Measurements from ENCODE around the gene ARHGAP1. TPM values are rescaled to one million over a fixed set of nuclear protein-coding genes. Genes with fewer than 3 reads are reported as not detected.
A peak's percentile ranks its signal among the peaks of the same experiment; 100 is the strongest.

ARHGAP1 gene
- total RNA-seq, 1 experiment from 2014 or later: 43.5 TPM

GRCh38 chr11:46675949-46676348, 24.5 kb downstream of the ARHGAP1 start:
- DNase-seq (ENCODE audit: low read depth, low spot score): no peak
- no peak for ATAC-seq
- peaks cover 8% of the 10 kb centered on the region for H3K4me1 ChIP-seq (ENCODE audit: control insufficient read depth, insufficient read depth, low read length)
- TF ChIP-seq POLR2AphosphoS5 (IDR thresholded peaks at IDR 0.05; ENCODE audit: low read depth, low read length) (no peak), SIN3A (IDR thresholded peaks at IDR 0.05; ENCODE audit: borderline replicate concordance, insufficient read depth, low read depth, low read length) (no peak), TCF7L2 (IDR thresholded peaks at IDR 0.05; ENCODE audit: low read depth, low read length) (no peak), CTCF (IDR thresholded peaks at IDR 0.05) (no peak)
- TF ChIP-seq, protein P1, sequence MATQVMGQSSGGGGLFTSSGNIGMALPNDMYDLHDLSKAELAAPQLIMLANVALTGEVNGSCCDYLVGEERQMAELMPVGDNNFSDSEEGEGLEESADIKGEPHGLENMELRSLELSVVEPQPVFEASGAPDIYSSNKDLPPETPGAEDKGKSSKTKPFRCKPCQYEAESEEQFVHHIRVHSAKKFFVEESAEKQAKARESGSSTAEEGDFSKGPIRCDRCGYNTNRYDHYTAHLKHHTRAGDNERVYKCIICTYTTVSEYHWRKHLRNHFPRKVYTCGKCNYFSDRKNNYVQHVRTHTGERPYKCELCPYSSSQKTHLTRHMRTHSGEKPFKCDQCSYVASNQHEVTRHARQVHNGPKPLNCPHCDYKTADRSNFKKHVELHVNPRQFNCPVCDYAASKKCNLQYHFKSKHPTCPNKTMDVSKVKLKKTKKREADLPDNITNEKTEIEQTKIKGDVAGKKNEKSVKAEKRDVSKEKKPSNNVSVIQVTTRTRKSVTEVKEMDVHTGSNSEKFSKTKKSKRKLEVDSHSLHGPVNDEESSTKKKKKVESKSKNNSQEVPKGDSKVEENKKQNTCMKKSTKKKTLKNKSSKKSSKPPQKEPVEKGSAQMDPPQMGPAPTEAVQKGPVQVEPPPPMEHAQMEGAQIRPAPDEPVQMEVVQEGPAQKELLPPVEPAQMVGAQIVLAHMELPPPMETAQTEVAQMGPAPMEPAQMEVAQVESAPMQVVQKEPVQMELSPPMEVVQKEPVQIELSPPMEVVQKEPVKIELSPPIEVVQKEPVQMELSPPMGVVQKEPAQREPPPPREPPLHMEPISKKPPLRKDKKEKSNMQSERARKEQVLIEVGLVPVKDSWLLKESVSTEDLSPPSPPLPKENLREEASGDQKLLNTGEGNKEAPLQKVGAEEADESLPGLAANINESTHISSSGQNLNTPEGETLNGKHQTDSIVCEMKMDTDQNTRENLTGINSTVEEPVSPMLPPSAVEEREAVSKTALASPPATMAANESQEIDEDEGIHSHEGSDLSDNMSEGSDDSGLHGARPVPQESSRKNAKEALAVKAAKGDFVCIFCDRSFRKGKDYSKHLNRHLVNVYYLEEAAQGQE (IDR thresholded peaks at IDR 0.05; ENCODE audit: insufficient read depth in 1 of 2, low read depth in 2 of 2, low read length in 1 of 2): no peak
- H3K27me3 ChIP-seq (ENCODE audit: control insufficient read depth, insufficient read depth, low read length): no peaks in the 10 kb centered on the region
- POLR2A ChIA-PET: interaction anchor here (0.7 kb wide), 1 partner anchor 57 kb away, joined by 14 read pairs; no protein-coding TSS in a partner anchor
- in situ Hi-C loops (cut with HindIII; ENCODE audit: low pct_unique_long_range_greater_than_20kb, low sequenced_read_pairs): no loop called here
- peak overlapping the region; percentile 52 for H3K27ac ChIP-seq (ENCODE audit: low read length)
- CTCF ChIA-PET: no interaction called here
- no peak overlapping the region for H3K4me3 ChIP-seq (ENCODE audit: low read depth in 2 of 2, low read length in 2 of 2)
- no peaks in the 10 kb centered on the region; the same call in 1 of the 2 replicates for H3K36me3 ChIP-seq (ENCODE audit: control insufficient read depth, insufficient read depth, low read length)
- intact Hi-C loops (cut with micrococcal nuclease; ENCODE audit: unreplicated experiment): no loop called here
- no peaks in the 10 kb centered on the region for H3K9me3 ChIP-seq (ENCODE audit: control insufficient read depth, insufficient read depth, low read depth, low read length)
- no TSS peak for BruUV-seq (replicated peaks)

GRCh38 chr11:46675288-46675851, 25.0 kb downstream of the ARHGAP1 start:
- Histone ChIP-seq H3K4me1 (ENCODE audit: control insufficient read depth, insufficient read depth, low read length) (peaks cover 8% of the 10 kb centered on the region), H3K9me3 (ENCODE audit: control insufficient read depth, insufficient read depth, low read depth, low read length) (no peaks in the 10 kb centered on the region), H3K27me3 (ENCODE audit: control insufficient read depth, insufficient read depth, low read length) (no peaks in the 10 kb centered on the region), H3K4me3 (ENCODE audit: low read depth in 2 of 2, low read length in 2 of 2) (no peak overlapping the region), H3K36me3 (ENCODE audit: control insufficient read depth, insufficient read depth, low read length) (no peaks in the 10 kb centered on the region; the same call in 1 of the 2 replicates), H3K27ac (ENCODE audit: low read length) (peak overlapping the region; percentile 52)
- DNase-seq (ENCODE audit: low read depth, low spot score) (no peak), ATAC-seq (peak; percentile 56)
- POLR2A ChIA-PET: no interaction called here
- in situ Hi-C loops (cut with HindIII; ENCODE audit: low pct_unique_long_range_greater_than_20kb, low sequenced_read_pairs): no loop called here
- CTCF ChIA-PET: no interaction called here
- intact Hi-C loops (cut with micrococcal nuclease; ENCODE audit: unreplicated experiment): no loop called here
- no peak for TF ChIP-seq SIN3A (IDR thresholded peaks at IDR 0.05; ENCODE audit: borderline replicate concordance, insufficient read depth, low read depth, low read length)
- no peak for TF ChIP-seq POLR2AphosphoS5 (IDR thresholded peaks at IDR 0.05; ENCODE audit: low read depth, low read length)
- TF ChIP-seq, protein P1 (IDR thresholded peaks at IDR 0.05; ENCODE audit: insufficient read depth in 1 of 2, low read depth in 2 of 2, low read length in 1 of 2): no peak
- TF ChIP-seq TCF7L2 (IDR thresholded peaks at IDR 0.05; ENCODE audit: low read depth, low read length): no peak
- TF ChIP-seq CTCF (IDR thresholded peaks at IDR 0.05): no peak
- no TSS peak for BruUV-seq (replicated peaks)

Measured in Panc1 (cell line).